Amniotic epithelial cell (primary cell): ENCODE measurements around the gene MYOM1.
"Not testable (repeated sequence)": the region's sequence is repeated elsewhere in the genome, so short reads cannot be mapped to it uniquely, and the experiment has no call there.

Source experiments
- DNase-seq: peaks from one replicate; pipeline ENCODE4 v3.0.0-alpha.2; 2010; ENCODE audit warnings: low read depth

Gene MYOM1

GRCh38 chr18:3084206-3084605 lies 135.6 kb downstream of the MYOM1 start:
- DNase-seq = no peak

- peak; percentile 7 for DNase-seq
Measured at GRCh38 chr18:3083766-3084165, 136.0 kb downstream of the MYOM1 start.

GRCh38 chr18:3081584-3081991 lies 138.2 kb downstream of the MYOM1 start:
- no peak for DNase-seq

- DNase-seq = no peak
Measured at GRCh38 chr18:3079653-3080052, 140.1 kb downstream of the MYOM1 start.

GRCh38 chr18:3075491-3075890 lies 144.3 kb downstream of the MYOM1 start:
- DNase-seq = no peak

GRCh38 chr18:3074087-3074486 lies 145.7 kb downstream of the MYOM1 start:
- DNase-seq = no peak

GRCh38 chr18:3073353-3073752 lies 146.4 kb downstream of the MYOM1 start:
- DNase-seq = not testable (repeated sequence)

GRCh38 chr18:3071676-3072075 lies 148.1 kb downstream of the MYOM1 start:
- no peak for DNase-seq

- DNase-seq = no peak
Measured at GRCh38 chr18:3069671-3070433, 149.9 kb downstream of the MYOM1 start.

GRCh38 chr18:3067722-3068121 lies 152.0 kb downstream of the MYOM1 start:
- DNase-seq = no peak

GRCh38 chr18:3067165-3067661 lies 152.6 kb downstream of the MYOM1 start:
- DNase-seq = no peak

GRCh38 chr18:3066341-3067110 lies 153.2 kb downstream of the MYOM1 start:
- DNase-seq = no peak

- DNase-seq = not testable (repeated sequence)
Measured at GRCh38 chr18:3063766-3064165, 156.0 kb downstream of the MYOM1 start.

GRCh38 chr18:3062798-3063680 lies 156.7 kb downstream of the MYOM1 start:
- peak; percentile 27 for DNase-seq

- DNase-seq = no peak
Measured at GRCh38 chr18:3061581-3062312, 158.0 kb downstream of the MYOM1 start.

GRCh38 chr18:3060667-3061580 lies 158.8 kb downstream of the MYOM1 start:
- DNase-seq = no peak

GRCh38 chr18:3059272-3059671 lies 160.5 kb downstream of the MYOM1 start:
- no peak for DNase-seq

- DNase-seq = no peak
Measured at GRCh38 chr18:3058328-3059191, 161.2 kb downstream of the MYOM1 start.

GRCh38 chr18:3057526-3057925 lies 162.2 kb downstream of the MYOM1 start:
- no peak for DNase-seq
